Measurements from ENCODE around the gene HTRA2. TPM values are rescaled to one million over a fixed set of nuclear protein-coding genes. Genes with fewer than 3 reads are reported as not detected.

Gene HTRA2
- total and polyA plus RNA-seq, 9 of the 15 experiments (the other 6 are each of a cell fraction or from before 2014, with no cell fraction given) = 54.2 to 71.2 (median 65.8) TPM

DNA sequence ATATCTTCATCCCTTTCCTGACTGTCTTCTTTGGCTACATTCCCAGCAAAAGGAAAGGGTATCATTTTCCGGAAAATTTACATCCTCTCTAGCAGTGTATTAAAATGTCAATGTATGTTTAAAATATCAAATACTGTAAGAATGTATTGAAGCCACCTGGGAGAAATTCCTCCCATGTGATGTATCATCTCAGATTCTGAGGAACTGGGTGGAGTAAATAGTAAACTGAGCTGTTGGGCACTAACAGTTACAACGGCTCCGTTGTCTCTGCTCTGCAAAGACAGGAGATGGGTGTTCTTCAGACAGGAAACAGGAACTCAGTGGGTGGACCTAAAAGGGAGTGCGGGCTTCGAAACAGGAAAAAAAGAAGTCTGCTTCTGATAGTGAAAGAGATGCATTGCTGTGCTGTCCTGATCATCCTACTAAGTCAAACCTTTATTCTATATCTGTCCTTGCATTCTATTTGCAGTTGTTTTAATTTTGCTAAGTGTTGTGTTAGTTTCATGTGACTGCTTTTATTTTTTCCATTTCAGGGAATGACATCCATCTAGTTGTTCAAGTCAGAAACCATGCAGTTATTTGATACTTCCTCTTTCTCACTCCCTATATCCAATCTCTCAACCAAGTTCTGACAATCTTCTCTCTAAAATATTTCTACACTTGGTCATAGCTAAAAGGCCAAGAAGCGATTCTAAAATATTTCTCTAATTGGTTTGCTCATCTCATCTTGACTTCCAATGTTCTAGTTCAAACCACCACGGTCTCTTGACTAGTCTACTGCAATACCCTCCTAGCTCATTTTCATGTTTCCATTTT is 44.2 kb downstream of the HTRA2 start (continued):
- no peak for TF ChIP-seq RCOR1 (IDR thresholded peaks at IDR 0.05; ENCODE audit: borderline replicate concordance in 1 of 2, low read depth in 2 of 2, low read length in 2 of 2)
- no peak for TF ChIP-seq MITF (IDR thresholded peaks at IDR 0.05)
- no peak for TF ChIP-seq ZNF212 (CRISPR knock-in tag; IDR thresholded peaks at IDR 0.05)
- TF ChIP-seq PRMT5 (CRISPR knock-in tag; IDR thresholded peaks at IDR 0.05) = no peak
- TF ChIP-seq, protein P1, sequence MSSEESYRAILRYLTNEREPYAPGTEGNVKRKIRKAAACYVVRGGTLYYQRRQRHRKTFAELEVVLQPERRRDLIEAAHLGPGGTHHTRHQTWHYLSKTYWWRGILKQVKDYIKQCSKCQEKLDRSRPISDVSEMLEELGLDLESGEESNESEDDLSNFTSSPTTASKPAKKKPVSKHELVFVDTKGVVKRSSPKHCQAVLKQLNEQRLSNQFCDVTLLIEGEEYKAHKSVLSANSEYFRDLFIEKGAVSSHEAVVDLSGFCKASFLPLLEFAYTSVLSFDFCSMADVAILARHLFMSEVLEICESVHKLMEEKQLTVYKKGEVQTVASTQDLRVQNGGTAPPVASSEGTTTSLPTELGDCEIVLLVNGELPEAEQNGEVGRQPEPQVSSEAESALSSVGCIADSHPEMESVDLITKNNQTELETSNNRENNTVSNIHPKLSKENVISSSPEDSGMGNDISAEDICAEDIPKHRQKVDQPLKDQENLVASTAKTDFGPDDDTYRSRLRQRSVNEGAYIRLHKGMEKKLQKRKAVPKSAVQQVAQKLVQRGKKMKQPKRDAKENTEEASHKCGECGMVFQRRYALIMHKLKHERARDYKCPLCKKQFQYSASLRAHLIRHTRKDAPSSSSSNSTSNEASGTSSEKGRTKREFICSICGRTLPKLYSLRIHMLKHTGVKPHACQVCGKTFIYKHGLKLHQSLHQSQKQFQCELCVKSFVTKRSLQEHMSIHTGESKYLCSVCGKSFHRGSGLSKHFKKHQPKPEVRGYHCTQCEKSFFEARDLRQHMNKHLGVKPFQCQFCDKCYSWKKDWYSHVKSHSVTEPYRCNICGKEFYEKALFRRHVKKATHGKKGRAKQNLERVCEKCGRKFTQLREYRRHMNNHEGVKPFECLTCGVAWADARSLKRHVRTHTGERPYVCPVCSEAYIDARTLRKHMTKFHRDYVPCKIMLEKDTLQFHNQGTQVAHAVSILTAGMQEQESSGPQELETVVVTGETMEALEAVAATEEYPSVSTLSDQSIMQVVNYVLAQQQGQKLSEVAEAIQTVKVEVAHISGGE (CRISPR knock-in tag; IDR thresholded peaks at IDR 0.05) = 0 out of 6 replicates have a peak, but pooled peaks of 1 of the 3 experiments have one; percentile 54
- TF ChIP-seq ZNF121 (CRISPR knock-in tag; conservative IDR thresholded peaks at IDR 0.05) = no peak
- TF ChIP-seq, protein P2, sequence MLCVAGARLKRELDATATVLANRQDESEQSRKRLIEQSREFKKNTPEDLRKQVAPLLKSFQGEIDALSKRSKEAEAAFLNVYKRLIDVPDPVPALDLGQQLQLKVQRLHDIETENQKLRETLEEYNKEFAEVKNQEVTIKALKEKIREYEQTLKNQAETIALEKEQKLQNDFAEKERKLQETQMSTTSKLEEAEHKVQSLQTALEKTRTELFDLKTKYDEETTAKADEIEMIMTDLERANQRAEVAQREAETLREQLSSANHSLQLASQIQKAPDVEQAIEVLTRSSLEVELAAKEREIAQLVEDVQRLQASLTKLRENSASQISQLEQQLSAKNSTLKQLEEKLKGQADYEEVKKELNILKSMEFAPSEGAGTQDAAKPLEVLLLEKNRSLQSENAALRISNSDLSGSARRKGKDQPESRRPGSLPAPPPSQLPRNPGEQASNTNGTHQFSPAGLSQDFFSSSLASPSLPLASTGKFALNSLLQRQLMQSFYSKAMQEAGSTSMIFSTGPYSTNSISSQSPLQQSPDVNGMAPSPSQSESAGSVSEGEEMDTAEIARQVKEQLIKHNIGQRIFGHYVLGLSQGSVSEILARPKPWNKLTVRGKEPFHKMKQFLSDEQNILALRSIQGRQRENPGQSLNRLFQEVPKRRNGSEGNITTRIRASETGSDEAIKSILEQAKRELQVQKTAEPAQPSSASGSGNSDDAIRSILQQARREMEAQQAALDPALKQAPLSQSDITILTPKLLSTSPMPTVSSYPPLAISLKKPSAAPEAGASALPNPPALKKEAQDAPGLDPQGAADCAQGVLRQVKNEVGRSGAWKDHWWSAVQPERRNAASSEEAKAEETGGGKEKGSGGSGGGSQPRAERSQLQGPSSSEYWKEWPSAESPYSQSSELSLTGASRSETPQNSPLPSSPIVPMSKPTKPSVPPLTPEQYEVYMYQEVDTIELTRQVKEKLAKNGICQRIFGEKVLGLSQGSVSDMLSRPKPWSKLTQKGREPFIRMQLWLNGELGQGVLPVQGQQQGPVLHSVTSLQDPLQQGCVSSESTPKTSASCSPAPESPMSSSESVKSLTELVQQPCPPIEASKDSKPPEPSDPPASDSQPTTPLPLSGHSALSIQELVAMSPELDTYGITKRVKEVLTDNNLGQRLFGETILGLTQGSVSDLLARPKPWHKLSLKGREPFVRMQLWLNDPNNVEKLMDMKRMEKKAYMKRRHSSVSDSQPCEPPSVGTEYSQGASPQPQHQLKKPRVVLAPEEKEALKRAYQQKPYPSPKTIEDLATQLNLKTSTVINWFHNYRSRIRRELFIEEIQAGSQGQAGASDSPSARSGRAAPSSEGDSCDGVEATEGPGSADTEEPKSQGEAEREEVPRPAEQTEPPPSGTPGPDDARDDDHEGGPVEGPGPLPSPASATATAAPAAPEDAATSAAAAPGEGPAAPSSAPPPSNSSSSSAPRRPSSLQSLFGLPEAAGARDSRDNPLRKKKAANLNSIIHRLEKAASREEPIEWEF (CRISPR knock-in tag; IDR thresholded peaks at IDR 0.05) = no peak
- TF ChIP-seq SIRT6 (IDR thresholded peaks at IDR 0.05; ENCODE audit: low read depth, low read length) = no peak
- TF ChIP-seq, protein P3, sequence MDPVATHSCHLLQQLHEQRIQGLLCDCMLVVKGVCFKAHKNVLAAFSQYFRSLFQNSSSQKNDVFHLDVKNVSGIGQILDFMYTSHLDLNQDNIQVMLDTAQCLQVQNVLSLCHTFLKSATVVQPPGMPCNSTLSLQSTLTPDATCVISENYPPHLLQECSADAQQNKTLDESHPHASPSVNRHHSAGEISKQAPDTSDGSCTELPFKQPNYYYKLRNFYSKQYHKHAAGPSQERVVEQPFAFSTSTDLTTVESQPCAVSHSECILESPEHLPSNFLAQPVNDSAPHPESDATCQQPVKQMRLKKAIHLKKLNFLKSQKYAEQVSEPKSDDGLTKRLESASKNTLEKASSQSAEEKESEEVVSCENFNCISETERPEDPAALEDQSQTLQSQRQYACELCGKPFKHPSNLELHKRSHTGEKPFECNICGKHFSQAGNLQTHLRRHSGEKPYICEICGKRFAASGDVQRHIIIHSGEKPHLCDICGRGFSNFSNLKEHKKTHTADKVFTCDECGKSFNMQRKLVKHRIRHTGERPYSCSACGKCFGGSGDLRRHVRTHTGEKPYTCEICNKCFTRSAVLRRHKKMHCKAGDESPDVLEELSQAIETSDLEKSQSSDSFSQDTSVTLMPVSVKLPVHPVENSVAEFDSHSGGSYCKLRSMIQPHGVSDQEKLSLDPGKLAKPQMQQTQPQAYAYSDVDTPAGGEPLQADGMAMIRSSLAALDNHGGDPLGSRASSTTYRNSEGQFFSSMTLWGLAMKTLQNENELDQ (CRISPR knock-in tag; IDR thresholded peaks at IDR 0.05; ENCODE audit: borderline replicate concordance) = no peak
- TF ChIP-seq ZNF75A (CRISPR knock-in tag; IDR thresholded peaks at IDR 0.05) = no peak
- peak; percentile 44; the same call in 1 of the 2 replicates for TF ChIP-seq ELF4 (CRISPR knock-in tag; IDR thresholded peaks at IDR 0.05)
- TF ChIP-seq LEF1 (IDR thresholded peaks at IDR 0.05) = no peak; the same call in 1 of the 2 replicates
- no peak for TF ChIP-seq NUFIP1 (IDR thresholded peaks at IDR 0.05; ENCODE audit: partially characterized antibody)

Measured in K562 (cell line).